C4-2B (cell line): ENCODE measurements around the gene FBXL4.
A peak's percentile ranks its signal among the peaks of the same experiment; 100 is the strongest.

ENCODE experiments used
- H3K27ac ChIP-seq: fragments of 450-650 bp; 2 replicates; pipeline ENCODE4 v1.5.1; 2017
- CTCF ChIP-seq: fragments of 450-650 bp; conservative IDR thresholded peaks from 2 replicates; pipeline ENCODE4 v1.5.1; 2017; ENCODE audit warnings: mild to moderate bottlenecking
- ZFX ChIP-seq: fragments of 450-650 bp; IDR thresholded peaks from 2 replicates; pipeline ENCODE4 v1.6.1; 2017

Gene FBXL4

GRCh38 chr6:98843271-98844243, 104.2 kb downstream of the FBXL4 start:
- TF ChIP-seq CTCF (no peak), ZFX (no peak)
- no peak overlapping the region for H3K27ac ChIP-seq

- H3K27ac ChIP-seq, result no peak overlapping the region
- TF ChIP-seq CTCF, result no peak
- no peak for TF ChIP-seq ZFX
Observed at GRCh38 chr6:98842342-98843180, 105.2 kb downstream of the FBXL4 start.

GRCh38 chr6:98841621-98842341, 106.0 kb downstream of the FBXL4 start:
- TF ChIP-seq ZFX (no peak), CTCF (no peak)
- no peak overlapping the region for H3K27ac ChIP-seq

GRCh38 chr6:98840996-98841513, 106.7 kb downstream of the FBXL4 start:
- TF ChIP-seq CTCF, result no peak
- TF ChIP-seq ZFX, result no peak
- no peak overlapping the region for H3K27ac ChIP-seq

GRCh38 chr6:98840385-98840784, 107.4 kb downstream of the FBXL4 start:
- TF ChIP-seq ZFX (no peak), CTCF (no peak)

GRCh38 chr6:98839781-98840361, 107.9 kb downstream of the FBXL4 start:
- no peak for TF ChIP-seq ZFX
- TF ChIP-seq CTCF, result peak; percentile 43

More at GRCh38 chr6:98840385-98840784, 107.4 kb downstream of the FBXL4 start:
- no peak overlapping the region for H3K27ac ChIP-seq

More at GRCh38 chr6:98839781-98840361, 107.9 kb downstream of the FBXL4 start:
- H3K27ac ChIP-seq, result no peak overlapping the region
